H1 (cell line): ENCODE measurements around the gene NOS1AP. TPM values are rescaled to one million over a fixed set of nuclear protein-coding genes. Genes with fewer than 3 reads are reported as not detected.

Experiments
- CTCF ChIA-PET: fragments of 300-600 bp; sonication (Branson Sonifier 250); formaldehyde crosslinking; loops from one replicate; lab custom pipeline; 2021; ENCODE audit not compliant: partially characterized antibody; lab: Charles Lee
- POLR2A ChIA-PET: fragments of 300-600 bp; sonication (Branson Sonifier 250); formaldehyde crosslinking; loops from one replicate; lab custom pipeline; 2021; ENCODE audit warnings: inconsistent platforms; ENCODE audit not compliant: partially characterized antibody; lab: Charles Lee
- DNase-seq, 2 experiments: peaks; one replicate each; pipeline versions ENCODE4 v3.0.0 to v3.0.0-alpha.2; 2010 to 2022; ENCODE audit warnings: low spot score in 2 of 2, low read depth in 1 of 2, mixed read lengths in 1 of 2
- FAIRE-seq: peaks from 2 replicates; lab custom pipeline; 2011; peaks lifted over from hg19 to GRCh38; lab: Jason Lieb, UNC
- H2AFZ ChIP-seq: 2 replicates; pipeline ENCODE4 v1.8.1; 2012; ENCODE audit warnings: low read length, inconsistent platforms
- H2AK5ac ChIP-seq: 2 replicates; pipeline ENCODE4 v1.6.1; 2013; ENCODE audit warnings: low read depth, low read length
- H2BK120ac ChIP-seq: replicated peaks from 2 replicates; pipeline ENCODE3; 2013; ENCODE audit warnings: low read depth, low read length, inconsistent platforms
- H2BK12ac ChIP-seq: 2 replicates; pipeline ENCODE4 v1.6.1; 2013; ENCODE audit warnings: low read depth, low read length
- H2BK15ac ChIP-seq: 2 replicates; pipeline ENCODE4 v1.6.1; 2013; ENCODE audit warnings: low read length
- H2BK20ac ChIP-seq: 2 replicates; pipeline ENCODE4 v1.6.1; 2013; ENCODE audit warnings: low read length
- H2BK5ac ChIP-seq: 2 replicates; pipeline ENCODE4 v1.6.1; 2013; ENCODE audit warnings: low read depth, low read length
- H3K14ac ChIP-seq: 2 replicates; pipeline ENCODE4 v1.6.1; 2013; ENCODE audit warnings: inconsistent platforms; ENCODE audit not compliant: insufficient read length
- H3K18ac ChIP-seq: 2 replicates; pipeline ENCODE4 v1.6.1; 2013; ENCODE audit warnings: low read length; ENCODE audit errors: extremely low read depth
- H3K23ac ChIP-seq: 2 replicates; pipeline ENCODE4 v1.6.1; 2013; ENCODE audit warnings: inconsistent platforms; ENCODE audit not compliant: insufficient read length
- H3K23me2 ChIP-seq: 2 replicates; pipeline ENCODE4 v1.6.1; 2013; ENCODE audit warnings: low read depth, low read length
- H3K27ac ChIP-seq: 2 replicates; pipeline ENCODE4 v1.6.1; 2011; ENCODE audit warnings: low read depth, low read length, inconsistent platforms
- H3K27me3 ChIP-seq, 4 experiments: replicated peaks in 1 of 4; 1 replicate in 1 of 4; 2 replicates in 3 of 4; pipeline versions ENCODE4 v1.6.1 to v1.8.1; 2011 to 2013; ENCODE audit warnings: low read length in 3 of 4, mild to moderate bottlenecking in 3 of 4, inconsistent platforms in 2 of 4, mixed read lengths in 2 of 4, moderate library complexity in 1 of 4; ENCODE audit not compliant: control insufficient read depth in 3 of 4, insufficient read depth in 3 of 4; ENCODE audit errors: extremely low read depth in 1 of 4
- H3K36me3 ChIP-seq, 4 experiments: 2 replicates each; pipeline versions ENCODE4 v1.6.1 to v1.8.1; 2011 to 2013; ENCODE audit warnings: mild to moderate bottlenecking in 4 of 4, low read length in 3 of 4, moderate library complexity in 2 of 4, control low read depth in 1 of 4, inconsistent platforms in 1 of 4; ENCODE audit not compliant: insufficient read depth in 4 of 4, control insufficient read depth in 2 of 4
- H3K4ac ChIP-seq: replicated peaks from 2 replicates; pipeline ENCODE3; 2013; ENCODE audit warnings: low read length, low read depth, mixed read lengths, inconsistent platforms; ENCODE audit not compliant: insufficient read length
- H3K4me1 ChIP-seq, 4 experiments: replicated peaks in 1 of 4; 1 replicate in 1 of 4; 2 replicates in 3 of 4; pipeline versions ENCODE4 v1.6.1 to v1.8.1; 2011 to 2013; ENCODE audit warnings: low read length in 3 of 4, inconsistent platforms in 2 of 4, mixed read lengths in 1 of 4; ENCODE audit not compliant: insufficient read depth in 4 of 4, control insufficient read depth in 3 of 4
- H3K4me2 ChIP-seq, 2 experiments: 2 replicates each; pipeline versions ENCODE4 v1.6.1 to v1.8.1; 2011 to 2013; ENCODE audit warnings: low read depth in 2 of 2, low read length in 2 of 2, control low read depth in 1 of 2, inconsistent platforms in 1 of 2, mild to moderate bottlenecking in 1 of 2; ENCODE audit not compliant: insufficient read depth in 1 of 2
- H3K4me3 ChIP-seq, 4 experiments: fragments of 200-600, 300-600 bp in 1 of 4; sonication (generic), shearing (Covaris generic), sonication (Bioruptor Twin) in 1 of 4; 2 replicates each; pipeline versions ENCODE4 v1.5.1 to v1.8.1; 2011 to 2016; ENCODE audit warnings: low read length in 4 of 4, low read depth in 3 of 4, control low read depth in 2 of 4, inconsistent platforms in 2 of 4, mild to moderate bottlenecking in 2 of 4, mixed read lengths in 1 of 4, moderate library complexity in 1 of 4; ENCODE audit not compliant: insufficient read depth in 2 of 4; ENCODE audit errors: extremely low read depth in 1 of 4
- H3K56ac ChIP-seq: replicated peaks from 2 replicates; pipeline ENCODE3; 2013; ENCODE audit warnings: low read depth, mild to moderate bottlenecking, mixed read lengths, low read length, inconsistent platforms; ENCODE audit not compliant: insufficient read length
- H3K79me1 ChIP-seq: 2 replicates; pipeline ENCODE4 v1.6.1; 2013; ENCODE audit warnings: low read depth, low read length, control low read depth
- H3K79me2 ChIP-seq, 2 experiments: 2 replicates each; pipeline versions ENCODE4 v1.6.1 to v1.8.1; 2012 to 2013; ENCODE audit warnings: low read length in 2 of 2, mild to moderate bottlenecking in 2 of 2, inconsistent platforms in 1 of 2; ENCODE audit not compliant: insufficient read depth in 2 of 2, control insufficient read depth in 1 of 2
- H3K9ac ChIP-seq, 4 experiments: replicated peaks in 1 of 4; 1 replicate in 1 of 4; 2 replicates in 3 of 4; pipeline versions ENCODE4 v1.6.1 to v1.8.1; 2011 to 2013; ENCODE audit warnings: low read depth in 3 of 4, low read length in 3 of 4, control low read depth in 2 of 4, mild to moderate bottlenecking in 2 of 4, moderate library complexity in 2 of 4, inconsistent platforms in 1 of 4; ENCODE audit errors: extremely low read depth in 1 of 4
- H3K9me3 ChIP-seq, 2 experiments: 2 replicates each; pipeline versions ENCODE4 v1.6.1 to v1.8.1; 2012 to 2013; ENCODE audit warnings: mild to moderate bottlenecking in 2 of 2, moderate library complexity in 2 of 2, control low read depth in 1 of 2, inconsistent platforms in 1 of 2, low read depth in 1 of 2, low read length in 1 of 2, mixed read lengths in 1 of 2; ENCODE audit not compliant: insufficient read depth in 2 of 2
- H4K20me1 ChIP-seq, 2 experiments: replicated peaks in 1 of 2; 2 replicates each; pipeline versions ENCODE3 to v1.8.1; 2011 to 2013; ENCODE audit warnings: inconsistent platforms in 2 of 2, low read length in 2 of 2, mild to moderate bottlenecking in 1 of 2; ENCODE audit not compliant: insufficient read depth in 2 of 2, control insufficient read depth in 1 of 2
- H4K5ac ChIP-seq: 2 replicates; pipeline ENCODE4 v1.6.1; 2013; ENCODE audit warnings: low read length, low read depth, mixed read lengths, inconsistent platforms; ENCODE audit not compliant: insufficient read length
- H4K8ac ChIP-seq: 2 replicates; pipeline ENCODE4 v1.8.0; 2013; ENCODE audit warnings: mild to moderate bottlenecking, moderate library complexity, low read length, inconsistent platforms; ENCODE audit not compliant: insufficient read depth; ENCODE audit errors: extremely low read depth
- H4K91ac ChIP-seq: replicated peaks from 2 replicates; pipeline ENCODE3; 2013; ENCODE audit warnings: low read length, mixed read lengths, inconsistent platforms; ENCODE audit not compliant: insufficient read length
- BACH1 ChIP-seq: IDR thresholded peaks from 2 replicates; pipeline ENCODE4 v1.6.1; 2012; ENCODE audit warnings: low read length, improper control_type of control experiment
- WGBS, 2 experiments: shearing (Covaris generic) in 1 of 2; methylation state at CpG; one replicate each; pipeline versions ENCODE4 v1.1.6 to v1.1.7; 2013 to 2015; ENCODE audit warnings: low lambda C conversion rate in 2 of 2, mixed read lengths in 2 of 2, inconsistent platforms in 1 of 2, low coverage in 1 of 2, missing lambda C conversion rate in 1 of 2; ENCODE audit not compliant: insufficient replicate concordance in 2 of 2, insufficient coverage in 1 of 2, insufficient read length in 1 of 2; ENCODE audit errors: extremely low coverage in 1 of 2, missing lambda C conversion rate in 1 of 2; 5-methylcytosine and 5-hydroxymethylcytosine counted together
- polyA plus RNA-seq, 7 experiments: library from polyadenylated mRNA; depleted of rRNA in 3 of 7; stranded (reverse) in 5 of 7; unstranded in 2 of 7; fragments of >200 nt in 5 of 7; fragments of 200-250 nt in 2 of 7; gene quantifications; 1 replicate in 5 of 7; 2 replicates in 1 of 7; 4 replicates in 1 of 7; pipeline versions ENCODE4 v1.2.1 to v1.2.3, GENCODE V29; 2011 to 2013; ENCODE audit warnings: missing spikeins in 2 of 7, mixed read lengths in 2 of 7
- total RNA-seq: library from RNA; stranded (reverse); fragmentation: NEBNext Ultra II Directional; extraction: Animal tissue kit (Norgen Biotek cat#: 25700); gene quantifications from 2 replicates; pipeline ENCODE4 v1.2.1, GENCODE V29; 2021

Gene NOS1AP
- total and polyA plus RNA-seq, 2 of the 8 experiments (the other 6 are each of a cell fraction or from before 2014, with no cell fraction given) = 2.4 to 12.1 TPM

DNA sequence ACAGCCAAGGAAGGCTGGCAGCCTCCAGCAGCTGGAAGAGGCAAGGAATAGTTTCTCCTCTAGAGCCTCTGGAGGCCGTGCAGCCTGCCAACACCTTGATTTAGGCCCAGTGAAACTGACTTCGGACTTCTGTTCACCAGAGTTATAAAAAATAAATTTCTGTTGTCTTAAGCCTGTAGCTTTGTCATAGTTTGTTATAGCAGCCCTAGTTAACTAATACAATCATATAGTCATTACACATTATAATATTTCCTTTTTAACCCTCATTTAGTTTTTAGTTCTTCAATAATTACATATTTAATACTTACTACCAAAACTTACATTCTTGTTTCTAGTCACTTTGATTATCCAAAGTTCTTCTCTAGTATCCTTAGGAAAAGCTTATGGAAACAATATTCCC is 20.3 kb downstream of the NOS1AP start:
- no peak overlapping the region for H3K9ac ChIP-seq
- no peak overlapping the region for H3K4ac ChIP-seq
- no peak overlapping the region for H3K4me3 ChIP-seq
- no peak overlapping the region for H4K8ac ChIP-seq
- no peak overlapping the region for H3K18ac ChIP-seq
- H2AFZ ChIP-seq = no peak overlapping the region
- H2BK120ac ChIP-seq = no peak overlapping the region
- no peak overlapping the region for H3K4me2 ChIP-seq
- DNase-seq (no peak), FAIRE-seq (no peak)
- H2BK20ac ChIP-seq = no peak overlapping the region
- no peak overlapping the region for H3K23ac ChIP-seq
- H4K20me1 ChIP-seq = peaks cover 7 to 14% of the 10 kb centered on the region in 2 experiments
- no peak overlapping the region for H3K14ac ChIP-seq
- H2BK5ac ChIP-seq = no peak overlapping the region
- H3K23me2 ChIP-seq = no peaks in the 10 kb centered on the region; the same call in 1 of the 2 replicates
- no peak overlapping the region for H4K91ac ChIP-seq
- peaks cover 0 to 5% (median 2%) of the 10 kb centered on the region in 4 experiments; a peak in 4 of 7 replicates for H3K27me3 ChIP-seq
- H4K5ac ChIP-seq = no peak overlapping the region
- no peaks in the 10 kb centered on the region for H3K36me3 ChIP-seq
- ChIA-PET POLR2A (no interaction called here), CTCF (interaction anchor here (1.4 kb wide), 1 partner anchor 39 kb away, joined by 5 read pairs; no protein-coding TSS in a partner anchor)
- H3K27ac ChIP-seq = no peak overlapping the region
- no peak for TF ChIP-seq BACH1
- H2BK15ac ChIP-seq = no peak overlapping the region
- WGBS, 2 experiments = 87% methylated on average over 2 of the region's 2 CpGs; no CpG with 5 or more reads in 1 of the 2 experiments
- no peak overlapping the region for H2AK5ac ChIP-seq
- H3K79me1 ChIP-seq = peaks cover 3% of the 10 kb centered on the region
- no peak overlapping the region for H3K56ac ChIP-seq
- no peaks in the 10 kb centered on the region for H3K9me3 ChIP-seq
- peaks cover 4 to 17% (median 11%) of the 10 kb centered on the region in 4 experiments; a peak in 6 of 7 replicates for H3K4me1 ChIP-seq
- H2BK12ac ChIP-seq = no peak overlapping the region
- H3K79me2 ChIP-seq = peaks cover 0 to 62% of the 10 kb centered on the region in 2 experiments; a peak in 3 of 4 replicates
